Measurements from ENCODE around the gene MRRF. TPM values are rescaled to one million over a fixed set of nuclear protein-coding genes. Genes with fewer than 3 reads are reported as not detected.
"Not testable (repeated sequence)": the region's sequence is repeated elsewhere in the genome, so short reads cannot be mapped to it uniquely, and the experiment has no call there.

Gene MRRF
- polyA plus RNA-seq, 1 experiment: 35.1 TPM

DNA sequence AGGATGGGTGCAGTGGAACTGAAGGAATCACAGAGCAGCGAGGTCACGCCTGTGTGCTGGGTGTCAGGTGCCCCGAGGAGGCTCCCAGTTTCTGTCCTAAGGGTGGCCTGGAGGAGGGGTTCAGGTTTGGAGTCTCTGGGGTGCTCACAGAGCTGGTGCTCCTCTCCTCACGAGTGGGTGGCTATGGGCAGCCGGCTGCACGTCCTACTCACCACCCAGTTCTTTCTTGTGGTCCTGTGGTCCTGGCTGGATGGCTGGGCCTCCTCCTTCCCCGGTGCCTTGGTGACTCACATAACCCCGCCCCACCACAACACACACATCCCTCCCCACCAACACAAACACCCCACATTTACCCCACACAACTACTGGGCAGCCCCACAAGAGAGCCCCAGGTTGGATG lies 96.2 kb downstream of the MRRF start:
- H3K27me3 ChIP-seq (ENCODE audit: control insufficient read depth, insufficient read depth, low read length): no peaks in the 10 kb centered on the region
- H3K36me3 ChIP-seq (ENCODE audit: control insufficient read depth, insufficient read depth, low read length): no peaks in the 10 kb centered on the region
- H3K4me3 ChIP-seq (ENCODE audit: low read depth, low read length): no peak overlapping the region
- DNase-seq (ENCODE audit: low read depth): no peak
- TF ChIP-seq, protein P1, sequence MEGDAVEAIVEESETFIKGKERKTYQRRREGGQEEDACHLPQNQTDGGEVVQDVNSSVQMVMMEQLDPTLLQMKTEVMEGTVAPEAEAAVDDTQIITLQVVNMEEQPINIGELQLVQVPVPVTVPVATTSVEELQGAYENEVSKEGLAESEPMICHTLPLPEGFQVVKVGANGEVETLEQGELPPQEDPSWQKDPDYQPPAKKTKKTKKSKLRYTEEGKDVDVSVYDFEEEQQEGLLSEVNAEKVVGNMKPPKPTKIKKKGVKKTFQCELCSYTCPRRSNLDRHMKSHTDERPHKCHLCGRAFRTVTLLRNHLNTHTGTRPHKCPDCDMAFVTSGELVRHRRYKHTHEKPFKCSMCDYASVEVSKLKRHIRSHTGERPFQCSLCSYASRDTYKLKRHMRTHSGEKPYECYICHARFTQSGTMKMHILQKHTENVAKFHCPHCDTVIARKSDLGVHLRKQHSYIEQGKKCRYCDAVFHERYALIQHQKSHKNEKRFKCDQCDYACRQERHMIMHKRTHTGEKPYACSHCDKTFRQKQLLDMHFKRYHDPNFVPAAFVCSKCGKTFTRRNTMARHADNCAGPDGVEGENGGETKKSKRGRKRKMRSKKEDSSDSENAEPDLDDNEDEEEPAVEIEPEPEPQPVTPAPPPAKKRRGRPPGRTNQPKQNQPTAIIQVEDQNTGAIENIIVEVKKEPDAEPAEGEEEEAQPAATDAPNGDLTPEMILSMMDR (IDR thresholded peaks at IDR 0.05; ENCODE audit: insufficient read depth, low read depth, low read length): no peak
- CTCF ChIA-PET: interaction anchor here (0.6 to 1.5 kb wide), 5 partner anchors 11 to 236 kb away, joined by 3 to 7 read pairs (median 3); no protein-coding TSS in a partner anchor
- POLR2A ChIA-PET: no interaction called here

DNA sequence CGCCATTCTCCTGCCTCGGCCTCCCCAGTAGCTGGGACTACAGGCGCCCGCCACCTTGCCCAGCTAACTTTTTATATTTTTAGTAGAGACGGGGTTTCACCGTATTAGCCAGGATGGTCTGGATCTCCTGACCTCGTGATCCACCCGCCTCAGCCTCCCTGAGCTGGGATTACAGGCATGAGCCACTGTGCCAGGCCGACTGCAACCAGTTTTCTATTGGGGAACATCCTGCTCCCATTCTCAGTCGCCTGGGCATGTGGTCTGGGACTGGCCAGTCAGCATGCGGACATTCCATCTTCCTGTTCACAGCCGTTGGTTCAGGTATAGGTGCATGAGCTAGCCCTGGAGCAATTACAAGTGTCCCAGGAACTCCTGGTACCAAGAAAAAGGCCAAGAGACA lies 98.4 kb downstream of the MRRF start:
- H3K27me3 ChIP-seq (ENCODE audit: control insufficient read depth, insufficient read depth, low read length); DNase-seq (ENCODE audit: low read depth); H3K4me3 ChIP-seq (ENCODE audit: low read depth, low read length); H3K36me3 ChIP-seq (ENCODE audit: control insufficient read depth, insufficient read depth, low read length); POLR2A ChIA-PET: not testable (repeated sequence)
- CTCF ChIA-PET: interaction anchor here (0.7 to 1.2 kb wide), 4 partner anchors 13 to 264 kb away, joined by 3 to 7 read pairs (median 3); no protein-coding TSS in a partner anchor

DNA sequence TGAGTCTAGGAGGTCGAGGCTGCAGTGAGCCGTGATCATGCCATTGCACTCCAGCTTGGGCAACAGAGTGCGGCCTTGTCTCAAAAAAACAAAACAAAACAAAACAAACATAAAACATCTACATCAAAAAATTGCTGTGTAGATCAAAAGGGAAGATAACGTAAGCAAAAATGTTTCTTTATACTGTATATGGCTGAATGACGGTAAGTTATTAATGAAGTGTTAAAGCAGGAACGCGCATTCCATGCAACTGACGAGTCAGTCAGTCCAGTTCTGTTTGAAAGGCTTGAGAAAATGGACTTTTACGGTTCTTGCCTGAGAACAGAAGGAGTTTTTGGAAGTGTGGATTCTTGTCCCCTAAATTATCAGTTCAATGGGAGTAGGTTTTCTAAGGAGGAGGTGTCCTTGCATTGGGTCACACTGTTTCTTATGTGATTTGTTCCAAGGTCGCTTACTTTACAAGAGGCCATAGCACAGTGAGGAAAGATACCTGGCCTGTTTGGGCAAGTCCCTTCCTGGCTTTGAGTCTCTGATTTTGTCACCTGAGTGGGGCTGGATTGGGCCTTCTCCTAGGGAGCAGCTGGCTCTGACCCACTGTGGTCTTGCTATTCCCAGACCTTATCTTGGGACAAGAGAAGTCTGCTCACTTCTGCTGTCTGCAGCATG lies 99.6 kb downstream of the MRRF start:
- no peak overlapping the region for H3K4me3 ChIP-seq (ENCODE audit: low read depth, low read length)
- ChIA-PET POLR2A (no interaction called here), CTCF (interaction anchor here (0.7 to 6.0 kb wide), 6 partner anchors 14 to 241 kb away, joined by 3 to 26 read pairs (median 4); no protein-coding TSS in a partner anchor)
- H3K27me3 ChIP-seq (ENCODE audit: control insufficient read depth, insufficient read depth, low read length): no peaks in the 10 kb centered on the region
- DNase-seq (ENCODE audit: low read depth): no peak
- H3K36me3 ChIP-seq (ENCODE audit: control insufficient read depth, insufficient read depth, low read length): no peaks in the 10 kb centered on the region
- TF ChIP-seq, protein P1 (IDR thresholded peaks at IDR 0.05; ENCODE audit: insufficient read depth, low read depth, low read length): no peak

DNA sequence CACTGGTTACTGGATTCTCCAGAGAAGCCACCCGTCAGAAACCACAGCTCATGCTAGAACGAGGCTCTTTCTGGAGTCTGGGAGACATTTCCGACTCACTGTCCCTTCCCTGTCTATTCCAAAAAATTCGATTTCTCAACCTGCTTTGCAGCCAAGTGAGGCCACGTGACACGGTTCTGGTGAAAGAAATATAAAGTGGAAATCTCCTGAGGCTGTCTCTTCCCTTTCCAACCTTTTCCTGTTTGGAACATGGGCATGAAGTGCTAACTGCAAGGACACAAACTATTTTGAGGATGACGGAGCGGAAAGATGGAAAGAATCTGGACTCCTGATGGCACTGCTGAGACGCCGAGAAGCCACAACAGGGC lies 100.1 kb downstream of the MRRF start:
- ChIA-PET CTCF (interaction anchor here (0.9 to 6.0 kb wide), 5 partner anchors 14 to 242 kb away, joined by 3 to 26 read pairs (median 3); no protein-coding TSS in a partner anchor), POLR2A (no interaction called here)
- Histone ChIP-seq H3K4me3 (ENCODE audit: low read depth, low read length) (no peak overlapping the region), H3K36me3 (ENCODE audit: control insufficient read depth, insufficient read depth, low read length) (no peaks in the 10 kb centered on the region), H3K27me3 (ENCODE audit: control insufficient read depth, insufficient read depth, low read length) (no peaks in the 10 kb centered on the region)
- peak; percentile 26 for DNase-seq (ENCODE audit: low read depth)
- TF ChIP-seq, protein P1 (IDR thresholded peaks at IDR 0.05; ENCODE audit: insufficient read depth, low read depth, low read length): no peak

DNA sequence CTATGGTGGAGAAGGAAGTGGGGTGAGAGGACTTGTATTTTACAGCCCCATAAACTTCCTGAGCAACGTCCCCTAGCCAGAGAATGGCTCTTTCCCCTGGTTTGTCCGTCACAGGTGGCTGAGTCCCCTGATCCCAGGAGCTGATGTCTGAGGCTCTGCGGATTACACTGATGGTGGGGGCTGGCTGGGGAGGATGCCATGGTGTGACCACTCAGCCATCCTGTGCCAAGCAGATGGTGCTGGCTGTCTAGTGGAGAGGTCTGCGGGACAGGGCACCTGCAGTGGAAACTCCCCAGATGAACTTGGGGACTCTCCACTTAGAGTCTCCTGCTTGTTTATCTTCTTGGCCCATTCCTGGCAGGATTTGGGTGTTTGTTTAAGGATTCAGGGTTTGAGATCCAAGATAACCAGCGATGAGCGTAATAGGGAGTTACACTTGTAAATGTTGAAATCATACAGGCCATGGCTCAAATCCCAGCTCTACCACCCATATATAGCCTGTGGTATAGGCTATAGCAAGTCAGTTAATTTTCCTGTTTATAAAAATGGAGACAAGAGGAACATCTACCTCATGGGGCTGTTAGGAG lies 101.5 kb downstream of the MRRF start:
- no peaks in the 10 kb centered on the region for H3K27me3 ChIP-seq (ENCODE audit: control insufficient read depth, insufficient read depth, low read length)
- no peak for DNase-seq (ENCODE audit: low read depth)
- ChIA-PET CTCF (interaction anchor here (0.7 to 6.0 kb wide), 7 partner anchors 16 to 444 kb away, joined by 3 to 26 read pairs (median 4); no protein-coding TSS in a partner anchor), POLR2A (no interaction called here)
- no peaks in the 10 kb centered on the region for H3K36me3 ChIP-seq (ENCODE audit: control insufficient read depth, insufficient read depth, low read length)
- no peak overlapping the region for H3K4me3 ChIP-seq (ENCODE audit: low read depth, low read length)
- TF ChIP-seq, protein P1 (IDR thresholded peaks at IDR 0.05; ENCODE audit: insufficient read depth, low read depth, low read length): no peak

Measured in BJ (cell line).